ENCODE measurements around the gene RANBP3L.

The RANBP3L gene

DNA sequence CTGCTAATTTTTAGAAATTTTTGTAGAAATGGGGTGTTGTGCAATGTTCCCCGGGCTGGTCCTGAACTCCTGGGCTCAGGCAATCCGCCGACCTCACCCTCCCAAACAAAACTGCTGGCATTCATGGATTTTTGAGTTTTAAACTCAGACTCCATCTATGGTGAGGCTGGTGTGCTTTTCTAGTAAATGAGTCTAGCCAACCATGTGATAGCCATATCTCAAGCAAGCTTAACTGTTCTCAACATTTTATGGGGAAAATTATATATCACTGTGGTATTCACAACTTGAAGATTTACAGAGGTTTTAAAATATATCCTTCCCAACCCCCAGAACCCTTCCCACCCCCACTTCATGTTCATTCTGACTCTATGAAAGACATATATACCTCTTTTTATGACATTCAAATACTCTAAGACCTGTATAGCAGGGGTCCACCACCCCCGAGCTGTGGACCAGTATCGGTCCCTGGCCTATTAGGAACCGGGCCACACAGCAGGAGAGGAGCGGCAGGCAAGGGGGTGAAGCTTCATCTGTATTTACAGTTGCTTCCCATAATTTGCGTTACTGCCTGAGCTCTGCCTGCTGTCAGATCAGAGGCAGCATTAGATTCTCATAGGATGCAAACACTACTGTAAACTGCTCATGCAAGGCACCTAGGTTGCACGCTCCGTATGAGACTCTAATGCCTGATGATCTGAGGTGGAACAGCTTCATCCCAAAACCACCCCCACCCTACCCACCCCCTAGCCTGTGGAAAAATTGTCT, 55.5 kb downstream of the RANBP3L start:
- TF ChIP-seq, protein P1, sequence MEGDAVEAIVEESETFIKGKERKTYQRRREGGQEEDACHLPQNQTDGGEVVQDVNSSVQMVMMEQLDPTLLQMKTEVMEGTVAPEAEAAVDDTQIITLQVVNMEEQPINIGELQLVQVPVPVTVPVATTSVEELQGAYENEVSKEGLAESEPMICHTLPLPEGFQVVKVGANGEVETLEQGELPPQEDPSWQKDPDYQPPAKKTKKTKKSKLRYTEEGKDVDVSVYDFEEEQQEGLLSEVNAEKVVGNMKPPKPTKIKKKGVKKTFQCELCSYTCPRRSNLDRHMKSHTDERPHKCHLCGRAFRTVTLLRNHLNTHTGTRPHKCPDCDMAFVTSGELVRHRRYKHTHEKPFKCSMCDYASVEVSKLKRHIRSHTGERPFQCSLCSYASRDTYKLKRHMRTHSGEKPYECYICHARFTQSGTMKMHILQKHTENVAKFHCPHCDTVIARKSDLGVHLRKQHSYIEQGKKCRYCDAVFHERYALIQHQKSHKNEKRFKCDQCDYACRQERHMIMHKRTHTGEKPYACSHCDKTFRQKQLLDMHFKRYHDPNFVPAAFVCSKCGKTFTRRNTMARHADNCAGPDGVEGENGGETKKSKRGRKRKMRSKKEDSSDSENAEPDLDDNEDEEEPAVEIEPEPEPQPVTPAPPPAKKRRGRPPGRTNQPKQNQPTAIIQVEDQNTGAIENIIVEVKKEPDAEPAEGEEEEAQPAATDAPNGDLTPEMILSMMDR (IDR thresholded peaks at IDR 0.05), result no peak

DNA sequence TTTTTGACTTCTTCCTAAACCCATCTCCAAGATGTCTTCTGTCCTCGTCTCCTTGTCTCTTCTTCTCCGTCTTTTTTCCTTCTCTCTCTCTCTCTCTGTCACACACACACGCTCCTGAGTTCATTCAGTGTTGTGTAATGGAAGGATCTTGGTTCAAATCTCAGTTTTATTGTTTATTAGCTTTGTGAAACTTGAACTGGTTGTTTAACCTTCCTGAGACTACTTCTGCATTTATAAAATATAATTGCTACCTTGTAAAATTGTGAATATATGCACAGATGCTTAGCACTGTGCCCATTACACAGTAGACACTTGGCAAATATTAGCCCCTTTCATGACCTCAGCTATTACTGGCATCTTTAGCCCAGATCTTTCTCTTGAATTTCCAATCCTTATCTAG, 57.6 kb downstream of the RANBP3L start:
- TF ChIP-seq, protein P1 (IDR thresholded peaks at IDR 0.05), result no peak

DNA sequence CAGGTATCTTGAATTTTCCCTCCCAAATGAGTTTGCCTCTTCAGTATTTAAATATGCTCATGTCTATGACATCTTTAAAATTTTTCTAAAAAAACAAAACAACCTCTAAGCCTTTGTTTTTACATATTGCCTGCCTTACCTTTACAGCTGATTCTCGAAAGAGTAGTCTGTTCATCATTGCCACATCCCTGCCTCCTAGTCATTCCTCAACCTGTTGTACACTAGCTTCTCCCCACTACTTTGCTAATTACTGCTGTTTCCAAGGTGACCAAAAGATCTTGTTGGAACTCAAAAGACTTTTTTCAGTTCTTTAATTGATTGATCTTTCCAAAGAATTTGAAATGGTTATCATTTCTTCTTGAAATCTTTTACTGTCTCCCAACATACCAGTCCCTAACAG, 58.0 kb downstream of the RANBP3L start:
- TF ChIP-seq, protein P1 (IDR thresholded peaks at IDR 0.05), result no peak

DNA sequence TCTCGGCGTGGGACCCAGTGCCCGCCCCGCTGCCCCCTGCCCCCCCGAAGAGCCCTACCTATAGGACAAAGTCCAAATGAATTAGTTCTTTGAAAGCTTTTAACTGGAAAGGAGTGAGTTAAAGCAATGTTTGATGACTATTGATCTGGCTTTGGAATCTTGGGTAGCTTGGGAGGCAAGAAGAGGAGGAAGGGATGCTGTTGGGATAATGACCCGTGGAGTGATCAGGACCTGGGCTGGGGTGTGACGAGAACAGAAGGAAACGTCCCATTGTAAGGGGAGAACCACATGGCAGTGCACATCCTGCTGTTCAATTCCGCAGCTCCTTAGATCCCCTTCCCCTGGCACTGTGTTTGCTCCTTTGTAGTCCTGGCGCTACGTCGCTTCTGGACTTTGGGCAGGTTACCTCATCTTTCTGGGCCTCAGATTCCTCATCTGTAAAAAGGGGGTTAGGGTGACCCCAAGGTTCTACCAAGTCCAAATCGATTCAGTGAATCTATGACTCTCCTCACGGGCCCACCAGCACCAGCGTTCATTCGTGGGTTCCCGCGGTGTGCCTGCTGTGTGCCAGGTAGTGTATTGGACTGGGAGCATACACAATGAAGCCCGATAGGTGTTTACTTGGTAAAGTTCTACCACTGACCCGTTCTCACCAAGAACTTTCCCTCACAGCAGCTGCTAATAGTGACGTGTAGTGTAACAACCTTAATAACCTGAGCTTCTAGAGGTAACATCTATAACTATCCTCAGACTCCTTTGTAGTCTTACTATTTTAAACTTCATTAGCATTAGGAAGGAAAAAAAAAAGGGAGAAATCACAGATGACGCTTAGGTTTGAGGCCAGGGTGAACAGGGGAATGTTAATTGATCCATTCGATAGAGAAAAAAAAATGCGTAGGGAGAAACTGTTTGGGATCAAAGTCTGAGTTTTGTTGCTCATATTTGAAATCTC, 58.9 kb downstream of the RANBP3L start:
- TF ChIP-seq, protein P1 (IDR thresholded peaks at IDR 0.05), result no peak

DNA sequence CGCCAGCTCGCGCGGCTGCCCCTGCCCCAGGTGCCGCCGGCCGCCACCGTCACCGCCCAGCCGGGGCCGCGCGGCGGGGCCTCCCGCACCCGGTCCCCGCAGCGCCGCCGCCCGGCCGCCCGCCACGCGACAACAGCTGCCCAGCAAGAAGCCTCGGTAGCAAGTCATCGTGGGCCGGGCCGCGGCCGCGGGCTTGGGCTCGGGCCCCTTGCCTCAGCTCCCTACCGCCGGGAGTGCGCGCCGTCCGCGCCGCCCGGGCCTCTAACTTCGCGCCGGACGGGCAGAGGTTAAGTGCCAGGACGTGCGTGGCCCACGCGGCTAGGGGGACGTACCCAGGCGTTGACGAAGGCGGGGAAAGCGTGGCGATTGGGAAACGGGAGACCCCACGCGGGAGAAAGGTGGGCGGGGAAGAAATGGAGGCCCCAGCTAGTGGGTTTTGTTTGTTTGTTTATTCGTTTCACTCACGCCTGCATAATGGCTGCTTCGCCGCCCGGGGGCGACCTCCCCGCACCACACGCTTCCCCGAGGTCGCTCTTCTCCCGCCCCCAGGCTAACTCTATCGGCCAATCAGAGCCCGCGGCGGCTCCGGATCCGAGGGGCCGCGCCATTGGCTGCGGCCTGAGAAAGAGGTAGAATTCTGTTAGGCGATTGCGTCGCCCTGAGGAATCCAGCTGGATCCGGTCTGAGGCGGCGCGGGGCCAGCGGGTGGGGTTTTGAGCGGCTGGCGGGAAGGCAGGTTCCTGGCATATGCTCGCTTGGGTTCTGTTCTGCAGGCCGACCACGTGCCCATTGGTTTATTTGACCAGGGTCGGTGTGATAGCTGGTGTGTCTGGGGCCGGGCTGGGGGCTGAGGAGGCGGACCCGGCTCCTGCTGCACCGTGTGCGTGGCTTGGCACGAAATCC, 59.8 kb downstream of the RANBP3L start, which contains the start of gene NADK2:
Gene NADK2, minus strand, starts transcription at position 295 of the 903 bp plus-strand sequence. Its CDS starts 127 bp downstream, at position 168.
- TF ChIP-seq, protein P1 (IDR thresholded peaks at IDR 0.05), result peak; percentile 61

DNA sequence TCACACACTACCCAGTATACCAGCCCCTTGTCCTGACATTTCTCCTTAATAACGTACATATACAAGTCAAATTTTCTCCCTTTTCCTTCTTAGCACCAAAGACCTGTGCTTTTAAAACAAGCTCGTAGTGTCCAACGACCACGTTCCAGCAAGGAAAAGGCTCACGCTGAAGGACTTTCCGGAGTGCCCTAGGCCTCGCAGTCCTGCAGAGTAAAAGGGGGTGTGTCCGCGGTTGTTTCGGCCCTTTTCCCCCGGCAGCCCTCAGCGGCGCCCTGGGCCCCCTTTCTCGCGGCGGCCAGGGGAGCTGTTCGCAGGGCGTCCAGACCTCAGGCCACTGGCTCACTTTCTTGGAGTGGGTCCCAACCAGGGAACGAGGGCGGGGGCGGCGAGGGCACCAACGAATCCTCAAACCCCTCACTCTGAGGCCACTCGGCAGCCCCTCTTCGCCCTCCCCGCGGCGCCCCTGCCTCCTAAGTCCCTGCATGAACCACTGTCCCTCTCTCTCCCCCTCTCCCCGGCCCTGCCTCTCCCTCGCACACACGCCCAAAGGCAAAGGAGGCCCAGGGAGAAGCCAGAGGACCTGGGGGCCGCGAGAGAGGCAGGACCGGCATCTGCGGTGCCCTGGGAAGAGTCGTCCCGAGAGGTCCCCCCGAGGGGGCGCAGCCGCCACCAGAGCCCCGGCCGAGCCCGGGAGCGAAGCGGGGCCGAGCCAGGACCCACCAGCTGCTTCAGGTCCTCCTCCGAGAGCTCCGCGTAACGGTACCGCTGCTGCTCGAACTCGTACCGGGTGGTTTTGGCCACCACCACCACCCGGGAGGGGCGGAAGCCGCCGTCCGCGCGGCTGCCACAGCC, 60.7 kb downstream of the RANBP3L start:
- TF ChIP-seq, protein P1 (IDR thresholded peaks at IDR 0.05), result no peak

Data from LNCAP (cell line).